ENCODE measurements around the gene MATR3. TPM values are rescaled to one million over a fixed set of nuclear protein-coding genes. Genes with fewer than 3 reads are reported as not detected.

Gene MATR3
- total and polyA plus RNA-seq, 4 donors = 38.4 to 111 (median 69.7) TPM

- no peak overlapping the region for H3K9ac ChIP-seq (ENCODE audit: low read depth in 1 of 2, low read length in 2 of 2)
- H3K9me3 ChIP-seq (ENCODE audit: control insufficient read depth in 4 of 4, low read length in 3 of 4) = no peaks in the 10 kb centered on the region
- no peak overlapping the region for H3K4me3 ChIP-seq (ENCODE audit: low read depth in 1 of 3, low read length in 3 of 3)
- H3K27me3 ChIP-seq (ENCODE audit: control insufficient read depth in 4 of 4, insufficient read depth in 4 of 4, low read length in 3 of 4) = no peaks in the 10 kb centered on the region
- TF ChIP-seq HNF4G (IDR thresholded peaks at IDR 0.05) (no peak), FOXA2 (IDR thresholded peaks at IDR 0.05) (no peak), RAD21 (IDR thresholded peaks at IDR 0.05) (no peak), REST (IDR thresholded peaks at IDR 0.05) (no peak), HNF4A (conservative IDR thresholded peaks at IDR 0.05) (no peak), MAX (IDR thresholded peaks at IDR 0.05) (no peak), FOXA1 (IDR thresholded peaks at IDR 0.05) (no peak), ATF3 (IDR thresholded peaks at IDR 0.05) (no peak), NR2F2 (IDR thresholded peaks at IDR 0.05) (no peak), JUND (IDR thresholded peaks at IDR 0.05) (no peak), GABPA (IDR thresholded peaks at IDR 0.05 in 1 of 2, conservative IDR thresholded peaks at IDR 0.05 in 1 of 2) (no peak), SP1 (IDR thresholded peaks at IDR 0.05) (no peak)
- H3K27ac ChIP-seq (ENCODE audit: low read depth in 1 of 2, low read length in 2 of 2) = no peak overlapping the region
- H3K4me1 ChIP-seq (ENCODE audit: control insufficient read depth in 4 of 4, insufficient read depth in 4 of 4, low read length in 3 of 4) = peaks cover 9 to 23% (median 16%) of the 10 kb centered on the region in 4 donors
- 82% methylated on average over 2 of the region's 2 CpGs for WGBS
- no peak for DNase-seq (ENCODE audit: low spot score)
- peaks cover 0 to 3% (median 0%) of the 10 kb centered on the region in 4 donors for H3K36me3 ChIP-seq (ENCODE audit: control insufficient read depth in 4 of 4, insufficient read depth in 3 of 4, low read depth in 1 of 4, low read length in 3 of 4)
Observed at GRCh38 chr5:139276426-139276825, 17.1 kb upstream of the MATR3 start.

GRCh38 chr5:139277171-139277570 lies 16.4 kb upstream of the MATR3 start:
- DNase-seq (ENCODE audit: low spot score) = no peak
- TF ChIP-seq GABPA (IDR thresholded peaks at IDR 0.05 in 1 of 2, conservative IDR thresholded peaks at IDR 0.05 in 1 of 2) (no peak), MAX (IDR thresholded peaks at IDR 0.05) (no peak), YY1 (IDR thresholded peaks at IDR 0.05) (no peak)
- Histone ChIP-seq H3K27ac (ENCODE audit: low read depth in 1 of 2, low read length in 2 of 2) (no peak overlapping the region), H3K9me3 (ENCODE audit: control insufficient read depth in 4 of 4, low read length in 3 of 4) (no peaks in the 10 kb centered on the region), H3K4me3 (ENCODE audit: low read depth in 1 of 3, low read length in 3 of 3) (no peak overlapping the region), H3K36me3 (ENCODE audit: control insufficient read depth in 4 of 4, insufficient read depth in 3 of 4, low read depth in 1 of 4, low read length in 3 of 4) (peaks cover 0 to 6% (median 0%) of the 10 kb centered on the region in 4 donors), H3K9ac (ENCODE audit: low read depth in 1 of 2, low read length in 2 of 2) (no peak overlapping the region), H3K4me1 (ENCODE audit: control insufficient read depth in 4 of 4, insufficient read depth in 4 of 4, low read length in 3 of 4) (peaks cover 9 to 23% (median 16%) of the 10 kb centered on the region in 4 donors), H3K27me3 (ENCODE audit: control insufficient read depth in 4 of 4, insufficient read depth in 4 of 4, low read length in 3 of 4) (no peaks in the 10 kb centered on the region)
- 76% methylated on average over 5 of the region's 5 CpGs for WGBS

GRCh38 chr5:139278540-139279274 lies 14.8 kb upstream of the MATR3 start:
- Histone ChIP-seq H3K9ac (ENCODE audit: low read depth in 1 of 2, low read length in 2 of 2) (no peak overlapping the region), H3K27ac (ENCODE audit: low read depth in 1 of 2, low read length in 2 of 2) (no peak overlapping the region), H3K4me3 (ENCODE audit: low read depth in 1 of 3, low read length in 3 of 3) (no peak overlapping the region), H3K27me3 (ENCODE audit: control insufficient read depth in 4 of 4, insufficient read depth in 4 of 4, low read length in 3 of 4) (no peaks in the 10 kb centered on the region), H3K36me3 (ENCODE audit: control insufficient read depth in 4 of 4, insufficient read depth in 3 of 4, low read depth in 1 of 4, low read length in 3 of 4) (peaks cover 0 to 6% (median 2%) of the 10 kb centered on the region in 4 donors), H3K4me1 (ENCODE audit: control insufficient read depth in 4 of 4, insufficient read depth in 4 of 4, low read length in 3 of 4) (peaks cover 4 to 12% (median 8%) of the 10 kb centered on the region in 4 donors), H3K9me3 (ENCODE audit: control insufficient read depth in 4 of 4, low read length in 3 of 4) (no peaks in the 10 kb centered on the region)
- 95% methylated on average over 6 of the region's 6 CpGs for WGBS
- DNase-seq (ENCODE audit: low spot score) = no peak
- TF ChIP-seq HNF4A (conservative IDR thresholded peaks at IDR 0.05) (no peak), SP1 (IDR thresholded peaks at IDR 0.05) (no peak), FOXA1 (IDR thresholded peaks at IDR 0.05) (no peak), JUND (IDR thresholded peaks at IDR 0.05) (no peak), MAX (IDR thresholded peaks at IDR 0.05) (no peak), REST (IDR thresholded peaks at IDR 0.05) (no peak), CTCF (IDR thresholded peaks at IDR 0.05; ENCODE audit: low read depth, low read length, missing input control) (no peak)

Data from liver (tissue), 9 donors.